BJ (cell line): ENCODE results near the gene ZYX. TPM values are rescaled to one million over a fixed set of nuclear protein-coding genes. Genes with fewer than 3 reads are reported as not detected.

Experiments
- CTCF ChIA-PET: fragments of 350-600 bp; formaldehyde crosslinking; extraction: SDS; loops from one replicate; lab custom pipeline; 2021; ENCODE audit warnings: antibody characterized with exemption, inconsistent platforms; lab: Yijun Ruan, JAX
- POLR2A ChIA-PET: fragments of 300-600 bp; sonication (Branson Sonifier 250); formaldehyde crosslinking; extraction: SDS; loops from one replicate; lab custom pipeline; 2021; ENCODE audit warnings: antibody characterized with exemption; lab: Charles Lee
- DNase-seq: peaks from one replicate; pipeline ENCODE4 v3.0.0-alpha.2; 2011; ENCODE audit warnings: low read depth
- H3K27me3 ChIP-seq: 2 replicates; pipeline ENCODE4 v1.6.0; 2011; ENCODE audit warnings: low read length; ENCODE audit not compliant: control insufficient read depth, insufficient read depth
- H3K36me3 ChIP-seq: 2 replicates; pipeline ENCODE4 v1.5.1; 2011; ENCODE audit warnings: low read length; ENCODE audit not compliant: control insufficient read depth, insufficient read depth
- H3K4me3 ChIP-seq: 2 replicates; pipeline ENCODE4 v1.5.1; 2011; ENCODE audit warnings: low read depth, mild to moderate bottlenecking, control low read depth, low read length
- polyA plus RNA-seq: library from polyadenylated mRNA; depleted of rRNA; stranded (reverse); fragments of >200 nt; gene quantifications from 2 replicates; pipeline ENCODE4 v1.2.3, GENCODE V29; 2011
- TF ChIP-seq, protein P1 (sequence below): IDR thresholded peaks from 2 replicates; pipeline ENCODE4 v1.5.1; 2011; ENCODE audit warnings: low read depth, mild to moderate bottlenecking, control low read depth, inconsistent platforms, low read length, moderate library complexity; ENCODE audit not compliant: insufficient read depth

The ZYX gene
- polyA plus RNA-seq, 1 experiment = 69.9 TPM

DNA sequence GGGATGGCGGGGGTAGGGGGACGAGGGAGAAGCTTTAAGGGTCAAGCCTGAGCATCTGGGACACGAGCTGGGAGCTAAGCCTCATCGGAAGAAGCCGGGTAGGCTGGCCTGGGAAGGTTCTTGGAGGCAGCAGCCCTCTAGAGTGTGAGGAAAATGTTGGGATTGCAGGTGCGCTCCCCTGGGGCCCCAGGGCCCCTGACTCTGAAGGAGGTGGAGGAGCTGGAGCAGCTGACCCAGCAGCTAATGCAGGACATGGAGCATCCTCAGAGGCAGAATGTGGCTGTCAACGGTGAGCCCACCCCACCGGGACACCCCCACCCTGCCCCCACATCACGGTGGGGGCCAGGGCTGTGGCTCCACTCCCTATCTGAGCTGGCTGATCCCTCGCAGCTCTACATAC is 6.9 kb downstream of the ZYX start:
- Histone ChIP-seq H3K4me3 (no peak overlapping the region), H3K27me3 (no peaks in the 10 kb centered on the region), H3K36me3 (peaks cover 55% of the 10 kb centered on the region)
- ChIA-PET POLR2A (no interaction called here), CTCF (interaction anchor here (0.7 to 1.8 kb wide), 4 partner anchors 21 to 147 kb away, joined by 3 to 4 read pairs (median 3); partner anchors contain the start of gene EPHA1)
- DNase-seq = no peak
- TF ChIP-seq, protein P1, sequence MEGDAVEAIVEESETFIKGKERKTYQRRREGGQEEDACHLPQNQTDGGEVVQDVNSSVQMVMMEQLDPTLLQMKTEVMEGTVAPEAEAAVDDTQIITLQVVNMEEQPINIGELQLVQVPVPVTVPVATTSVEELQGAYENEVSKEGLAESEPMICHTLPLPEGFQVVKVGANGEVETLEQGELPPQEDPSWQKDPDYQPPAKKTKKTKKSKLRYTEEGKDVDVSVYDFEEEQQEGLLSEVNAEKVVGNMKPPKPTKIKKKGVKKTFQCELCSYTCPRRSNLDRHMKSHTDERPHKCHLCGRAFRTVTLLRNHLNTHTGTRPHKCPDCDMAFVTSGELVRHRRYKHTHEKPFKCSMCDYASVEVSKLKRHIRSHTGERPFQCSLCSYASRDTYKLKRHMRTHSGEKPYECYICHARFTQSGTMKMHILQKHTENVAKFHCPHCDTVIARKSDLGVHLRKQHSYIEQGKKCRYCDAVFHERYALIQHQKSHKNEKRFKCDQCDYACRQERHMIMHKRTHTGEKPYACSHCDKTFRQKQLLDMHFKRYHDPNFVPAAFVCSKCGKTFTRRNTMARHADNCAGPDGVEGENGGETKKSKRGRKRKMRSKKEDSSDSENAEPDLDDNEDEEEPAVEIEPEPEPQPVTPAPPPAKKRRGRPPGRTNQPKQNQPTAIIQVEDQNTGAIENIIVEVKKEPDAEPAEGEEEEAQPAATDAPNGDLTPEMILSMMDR = no peak

DNA sequence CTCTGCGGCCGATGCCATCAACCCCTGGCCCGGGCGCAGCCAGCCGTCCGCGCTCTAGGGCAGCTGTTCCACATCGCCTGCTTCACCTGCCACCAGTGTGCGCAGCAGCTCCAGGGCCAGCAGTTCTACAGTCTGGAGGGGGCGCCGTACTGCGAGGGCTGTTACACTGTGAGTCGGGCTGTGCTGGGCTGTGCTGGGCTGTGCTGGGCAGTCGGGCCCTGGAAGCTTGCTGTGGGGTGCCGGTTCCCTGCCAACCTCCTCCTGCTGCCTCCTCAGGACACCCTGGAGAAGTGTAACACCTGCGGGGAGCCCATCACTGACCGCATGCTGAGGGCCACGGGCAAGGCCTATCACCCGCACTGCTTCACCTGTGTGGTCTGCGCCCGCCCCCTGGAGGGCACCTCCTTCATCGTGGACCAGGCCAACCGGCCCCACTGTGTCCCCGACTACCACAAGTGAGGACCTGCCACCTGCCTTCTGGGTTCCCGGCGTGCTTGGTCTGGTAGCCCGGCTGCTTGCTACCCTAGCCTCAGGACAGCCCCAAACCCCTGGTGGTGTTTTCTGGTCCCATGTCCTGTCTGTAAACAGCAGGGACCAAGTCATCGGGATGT is 7.5 kb downstream of the ZYX start:
- CTCF ChIA-PET = interaction anchor here (0.7 to 1.8 kb wide), 4 partner anchors 20 to 148 kb away, joined by 3 to 4 read pairs (median 3); partner anchors contain the start of gene EPHA1
- H3K27me3 ChIP-seq = no peaks in the 10 kb centered on the region
- TF ChIP-seq, protein P1 = no peak
- no peak overlapping the region for H3K4me3 ChIP-seq
- POLR2A ChIA-PET = no interaction called here
- H3K36me3 ChIP-seq = peaks cover 51% of the 10 kb centered on the region
- DNase-seq = no peak

DNA sequence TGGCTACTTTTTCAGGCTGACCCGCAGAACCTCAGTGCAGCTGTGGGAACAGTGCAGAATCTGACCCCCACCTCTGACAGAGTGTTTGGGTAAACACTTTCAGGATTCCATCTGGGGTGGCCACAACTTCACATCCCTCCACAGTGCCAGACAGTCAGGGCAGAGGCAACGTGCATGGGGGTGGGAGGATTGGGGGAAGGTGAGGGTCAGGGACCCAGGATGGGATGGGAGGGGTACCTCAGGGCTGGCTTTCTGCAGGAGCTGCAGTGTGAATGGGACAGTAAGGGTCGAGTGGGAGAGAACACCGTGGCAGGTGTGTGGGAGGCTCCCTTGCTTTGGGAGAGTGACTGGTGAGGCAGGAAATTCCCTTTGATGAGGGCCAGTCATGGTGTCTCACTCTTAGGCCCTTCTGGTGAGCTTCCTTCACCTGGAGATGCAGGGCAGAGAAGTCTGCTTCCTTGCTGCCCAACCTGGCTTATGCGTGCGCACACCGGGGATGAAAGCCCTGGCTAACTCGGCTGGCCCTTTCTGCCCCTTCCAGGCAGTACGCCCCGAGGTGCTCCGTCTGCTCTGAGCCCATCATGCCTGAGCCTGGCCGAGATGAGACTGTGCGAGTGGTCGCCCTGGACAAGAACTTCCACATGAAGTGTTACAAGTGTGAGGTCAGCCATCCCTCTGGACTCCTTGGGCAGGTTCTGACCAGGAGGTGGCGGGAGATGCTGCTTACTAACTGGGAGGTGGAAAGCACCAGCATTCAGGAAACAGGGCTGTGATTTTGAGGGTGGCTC is 8.4 kb downstream of the ZYX start:
- no peak for DNase-seq
- TF ChIP-seq, protein P1 = 0 out of 2 replicates have a peak, but pooled peaks have one; percentile 8

DNA sequence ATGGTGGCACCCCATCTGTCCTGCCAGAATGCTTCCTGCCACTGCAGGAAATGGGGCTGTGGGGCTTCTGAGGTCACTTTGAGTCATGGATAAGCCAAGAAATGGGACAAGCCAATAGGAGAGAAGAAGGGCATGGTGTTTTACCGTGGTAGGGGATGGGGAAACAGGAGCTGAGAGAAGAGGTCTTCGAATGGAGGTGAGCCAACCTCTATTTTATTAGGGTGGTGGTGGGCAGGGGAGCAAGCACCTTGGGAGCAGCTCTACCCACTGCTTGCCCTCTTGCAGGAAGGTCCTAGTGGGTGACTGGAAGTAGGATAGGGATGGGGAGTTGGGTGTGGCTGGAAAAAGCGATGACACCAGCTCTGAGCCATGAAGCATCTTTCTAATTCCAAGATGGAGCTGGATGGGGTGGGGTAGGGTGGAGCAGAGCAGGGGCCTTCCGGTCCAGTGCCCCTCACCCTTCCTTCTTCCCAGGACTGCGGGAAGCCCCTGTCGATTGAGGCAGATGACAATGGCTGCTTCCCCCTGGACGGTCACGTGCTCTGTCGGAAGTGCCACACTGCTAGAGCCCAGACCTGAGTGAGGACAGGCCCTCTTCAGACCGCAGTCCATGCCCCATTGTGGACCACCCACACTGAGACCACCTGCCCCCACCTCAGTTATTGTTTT is 9.1 kb downstream of the ZYX start:
- ChIA-PET POLR2A (no interaction called here), CTCF (interaction anchor here (0.8 to 1.1 kb wide), 2 partner anchors 9 to 10 kb away, joined by 4 read pairs; partner anchors contain the start of gene ZYX)
- DNase-seq = no peak

More for the DNA sequence above, 8.4 kb downstream of the ZYX start:
- Histone ChIP-seq H3K36me3 (peaks cover 49% of the 10 kb centered on the region), H3K27me3 (no peaks in the 10 kb centered on the region), H3K4me3 (no peak overlapping the region)
- ChIA-PET POLR2A (no interaction called here), CTCF (interaction anchor here (1.6 to 1.8 kb wide), 2 partner anchors 27 to 149 kb away, joined by 3 to 4 read pairs; no protein-coding TSS in a partner anchor)

More for the DNA sequence above, 9.1 kb downstream of the ZYX start:
- TF ChIP-seq, protein P1 = no peak
- Histone ChIP-seq H3K4me3 (no peak overlapping the region), H3K36me3 (peaks cover 46% of the 10 kb centered on the region), H3K27me3 (no peaks in the 10 kb centered on the region)
